Measurements from ENCODE around the gene SEMA6D. TPM values are rescaled to one million over a fixed set of nuclear protein-coding genes. Genes with fewer than 3 reads are reported as not detected.

Gene SEMA6D
- total RNA-seq, 1 donor from 2014 or later = 255 TPM

DNA sequence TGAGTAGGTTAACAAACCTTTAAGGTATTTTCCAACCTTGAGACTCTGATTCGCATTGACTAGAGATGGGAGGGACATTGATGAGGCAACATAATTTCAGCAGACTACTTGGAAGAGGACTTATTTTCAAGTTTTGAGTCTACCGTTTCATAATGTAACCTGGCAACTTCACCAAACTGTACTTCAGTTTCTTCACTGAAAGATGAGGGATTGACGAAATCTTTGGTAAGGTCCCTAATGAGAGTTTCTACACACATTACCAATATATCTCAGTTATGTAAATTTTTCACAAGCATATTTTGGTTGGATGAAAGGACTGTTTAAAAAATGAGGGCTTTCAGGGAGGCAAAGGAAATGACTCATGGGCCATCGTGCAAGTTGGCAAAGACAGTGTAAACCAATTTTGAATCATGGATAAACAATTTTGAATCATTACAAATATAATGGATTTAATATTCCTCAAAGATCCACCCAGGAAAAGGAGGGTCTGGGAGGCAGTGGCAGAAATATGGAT lies 28.7 kb upstream of the SEMA6D start:
- peaks cover 14% of the 10 kb centered on the region for H3K4me1 Mint-ChIP-seq (ENCODE audit: low read depth, unreplicated experiment)
- TF ChIP-seq, protein P1, sequence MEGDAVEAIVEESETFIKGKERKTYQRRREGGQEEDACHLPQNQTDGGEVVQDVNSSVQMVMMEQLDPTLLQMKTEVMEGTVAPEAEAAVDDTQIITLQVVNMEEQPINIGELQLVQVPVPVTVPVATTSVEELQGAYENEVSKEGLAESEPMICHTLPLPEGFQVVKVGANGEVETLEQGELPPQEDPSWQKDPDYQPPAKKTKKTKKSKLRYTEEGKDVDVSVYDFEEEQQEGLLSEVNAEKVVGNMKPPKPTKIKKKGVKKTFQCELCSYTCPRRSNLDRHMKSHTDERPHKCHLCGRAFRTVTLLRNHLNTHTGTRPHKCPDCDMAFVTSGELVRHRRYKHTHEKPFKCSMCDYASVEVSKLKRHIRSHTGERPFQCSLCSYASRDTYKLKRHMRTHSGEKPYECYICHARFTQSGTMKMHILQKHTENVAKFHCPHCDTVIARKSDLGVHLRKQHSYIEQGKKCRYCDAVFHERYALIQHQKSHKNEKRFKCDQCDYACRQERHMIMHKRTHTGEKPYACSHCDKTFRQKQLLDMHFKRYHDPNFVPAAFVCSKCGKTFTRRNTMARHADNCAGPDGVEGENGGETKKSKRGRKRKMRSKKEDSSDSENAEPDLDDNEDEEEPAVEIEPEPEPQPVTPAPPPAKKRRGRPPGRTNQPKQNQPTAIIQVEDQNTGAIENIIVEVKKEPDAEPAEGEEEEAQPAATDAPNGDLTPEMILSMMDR (IDR thresholded peaks at IDR 0.05; ENCODE audit: partially characterized antibody, unreplicated experiment) = no peak
- no peaks in the 10 kb centered on the region for H3K27me3 Mint-ChIP-seq (ENCODE audit: unreplicated experiment)
- peaks cover 6% of the 10 kb centered on the region for H3K9me3 Mint-ChIP-seq (ENCODE audit: unreplicated experiment)
- DNase-seq = no peak
- H3K36me3 Mint-ChIP-seq (ENCODE audit: unreplicated experiment) = peaks cover 8% of the 10 kb centered on the region
- H3K4me3 Mint-ChIP-seq (ENCODE audit: unreplicated experiment) = no peak overlapping the region
- no peak overlapping the region for H3K27ac Mint-ChIP-seq (ENCODE audit: unreplicated experiment)

DNA sequence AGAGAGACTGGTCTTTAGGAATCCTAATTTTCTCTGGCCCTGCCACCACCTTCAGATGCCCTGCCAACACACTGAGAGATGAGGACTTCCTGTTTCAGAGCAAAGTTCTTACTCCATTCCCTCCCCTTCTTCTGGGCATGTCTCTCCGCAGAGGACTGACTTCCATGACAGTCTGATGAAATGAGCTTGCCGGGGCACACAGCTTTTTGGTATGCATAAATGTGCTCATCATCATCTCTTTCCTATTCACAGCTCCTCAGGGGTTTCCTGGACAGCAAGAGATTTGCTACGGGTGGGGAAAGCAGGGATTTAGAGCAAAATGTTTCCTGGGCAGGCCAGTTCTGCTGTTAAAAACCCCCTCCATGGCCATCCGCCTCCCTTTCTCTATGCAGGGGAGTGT lies 27.6 kb upstream of the SEMA6D start:
- Mint-ChIP-seq H3K36me3 (ENCODE audit: unreplicated experiment) (peaks cover 8% of the 10 kb centered on the region), H3K4me3 (ENCODE audit: unreplicated experiment) (no peak overlapping the region), H3K27me3 (ENCODE audit: unreplicated experiment) (peaks cover 1% of the 10 kb centered on the region), H3K9me3 (ENCODE audit: unreplicated experiment) (peaks cover 6% of the 10 kb centered on the region), H3K27ac (ENCODE audit: unreplicated experiment) (no peak overlapping the region), H3K4me1 (ENCODE audit: low read depth, unreplicated experiment) (peaks cover 14% of the 10 kb centered on the region)
- no peak for DNase-seq
- TF ChIP-seq, protein P1 (IDR thresholded peaks at IDR 0.05; ENCODE audit: partially characterized antibody, unreplicated experiment) = no peak

DNA sequence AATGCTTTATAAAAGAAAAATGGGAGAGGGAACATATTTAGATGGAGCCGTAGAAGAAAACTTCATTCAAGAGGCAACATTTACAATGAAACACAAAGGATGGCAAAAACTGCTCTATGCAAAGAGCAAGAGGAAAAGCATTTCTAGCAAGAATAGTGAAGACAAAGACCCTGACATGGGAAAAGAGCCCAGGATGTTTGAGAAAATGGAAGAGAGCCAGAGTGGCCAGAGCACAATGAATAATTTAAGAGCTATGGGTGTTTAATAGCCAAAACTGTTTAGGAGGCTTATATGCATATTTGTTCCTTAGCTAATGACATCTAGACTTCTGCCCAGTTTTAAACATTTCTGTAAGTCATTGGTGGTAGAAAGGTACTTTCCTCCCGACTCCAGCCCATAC lies 25.4 kb upstream of the SEMA6D start:
- Mint-ChIP-seq H3K4me1 (ENCODE audit: low read depth, unreplicated experiment) (peaks cover 21% of the 10 kb centered on the region), H3K9me3 (ENCODE audit: unreplicated experiment) (peaks cover 4% of the 10 kb centered on the region), H3K27ac (ENCODE audit: unreplicated experiment) (no peak overlapping the region), H3K27me3 (ENCODE audit: unreplicated experiment) (peaks cover 1% of the 10 kb centered on the region), H3K4me3 (ENCODE audit: unreplicated experiment) (peak overlapping the region; percentile 13), H3K36me3 (ENCODE audit: unreplicated experiment) (peaks cover 8% of the 10 kb centered on the region)
- no peak for DNase-seq
- TF ChIP-seq, protein P1 (IDR thresholded peaks at IDR 0.05; ENCODE audit: partially characterized antibody, unreplicated experiment) = no peak

DNA sequence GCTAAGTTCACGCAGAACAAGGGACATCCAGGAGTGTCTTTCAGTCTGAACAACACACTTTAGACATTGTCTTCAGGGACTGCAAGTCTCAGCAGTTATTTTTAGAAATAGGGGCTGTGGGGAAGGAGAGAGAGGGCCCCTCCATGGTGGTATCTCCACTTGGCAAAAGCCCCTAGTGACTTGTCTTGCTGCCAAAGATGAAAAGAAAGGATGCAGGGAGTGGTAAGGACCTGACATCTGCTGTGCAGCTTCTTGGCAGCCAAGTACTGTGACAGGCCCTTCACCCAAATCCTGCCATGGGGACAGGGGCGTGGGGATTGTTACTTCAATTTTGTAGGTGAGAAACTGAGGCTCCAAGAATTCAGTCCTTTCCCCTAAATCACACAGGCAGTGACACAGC lies 21.0 kb upstream of the SEMA6D start:
- peak overlapping the region; percentile 5 for H3K27ac Mint-ChIP-seq (ENCODE audit: unreplicated experiment)
- H3K4me1 Mint-ChIP-seq (ENCODE audit: low read depth, unreplicated experiment) = peaks cover 16% of the 10 kb centered on the region
- H3K36me3 Mint-ChIP-seq (ENCODE audit: unreplicated experiment) = no peaks in the 10 kb centered on the region
- H3K4me3 Mint-ChIP-seq (ENCODE audit: unreplicated experiment) = no peak overlapping the region
- TF ChIP-seq, protein P1 (IDR thresholded peaks at IDR 0.05; ENCODE audit: partially characterized antibody, unreplicated experiment) = no peak
- DNase-seq = no peak
- peaks cover 4% of the 10 kb centered on the region for H3K9me3 Mint-ChIP-seq (ENCODE audit: unreplicated experiment)
- H3K27me3 Mint-ChIP-seq (ENCODE audit: unreplicated experiment) = peaks cover 3% of the 10 kb centered on the region

DNA sequence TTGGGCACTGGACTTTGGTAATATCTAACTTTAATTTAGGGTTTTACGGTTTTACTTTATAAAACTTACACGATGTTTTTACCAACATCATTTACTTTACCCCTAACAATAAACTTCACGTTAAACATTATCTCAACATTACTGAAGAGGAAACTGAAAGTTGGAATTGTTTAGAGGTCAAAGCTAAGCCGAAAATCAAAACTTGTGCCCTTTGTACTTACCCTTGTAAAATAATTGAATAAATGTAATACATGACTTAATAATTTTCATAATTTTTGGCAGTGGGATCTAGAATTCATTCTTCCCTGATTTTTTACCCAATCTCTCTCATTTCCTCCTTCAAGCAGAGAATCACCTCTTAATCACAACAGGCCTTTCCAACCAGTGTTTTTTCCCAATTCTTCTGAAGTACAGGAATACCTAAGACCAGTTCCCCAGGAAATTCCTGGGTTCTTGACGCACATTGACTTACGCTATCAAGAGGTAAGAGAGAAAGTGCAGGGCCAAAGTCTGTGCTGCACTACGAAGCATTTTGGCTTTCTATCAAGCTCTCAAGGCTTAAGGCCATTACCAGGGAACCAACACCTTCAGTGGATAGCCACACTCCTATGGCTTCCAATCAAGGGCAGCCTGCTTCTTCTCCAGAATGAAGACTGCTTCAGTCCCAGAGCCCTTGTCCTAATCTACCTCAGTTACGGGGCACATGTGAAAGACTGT lies 11.9 kb upstream of the SEMA6D start:
- DNase-seq = no peak
- no peak overlapping the region for H3K4me3 Mint-ChIP-seq (ENCODE audit: unreplicated experiment)
- H3K27ac Mint-ChIP-seq (ENCODE audit: unreplicated experiment) = no peak overlapping the region
- TF ChIP-seq, protein P1 (IDR thresholded peaks at IDR 0.05; ENCODE audit: partially characterized antibody, unreplicated experiment) = no peak
- no peaks in the 10 kb centered on the region for H3K36me3 Mint-ChIP-seq (ENCODE audit: unreplicated experiment)
- H3K4me1 Mint-ChIP-seq (ENCODE audit: low read depth, unreplicated experiment) = peaks cover 15% of the 10 kb centered on the region
- no peaks in the 10 kb centered on the region for H3K27me3 Mint-ChIP-seq (ENCODE audit: unreplicated experiment)
- H3K9me3 Mint-ChIP-seq (ENCODE audit: unreplicated experiment) = peaks cover 6% of the 10 kb centered on the region
